PC-3 (cell line): Measurements from ENCODE around the gene TLE6. TPM values are rescaled to one million over a fixed set of nuclear protein-coding genes. Genes with fewer than 3 reads are reported as not detected.

Experiments used
- ATAC-seq: fragments of 200-7000 bp; cut with Tn5 transposase; 2 replicates; pipeline ENCODE4 v1.9.1; 2020; ENCODE audit warnings: mild to moderate bottlenecking, moderate library complexity
- BruUV-seq: library from RNA; stranded (reverse); fragments of 400-500 nt; replicated peaks from 2 replicates; lab custom pipeline; 2021; lab: Mats Ljungman, UMichigan
- CTCF ChIA-PET: fragments of 300-600 bp; sonication (Branson Sonifier 250); formaldehyde crosslinking; loops from one replicate; lab custom pipeline; 2022; ENCODE audit warnings: antibody characterized with exemption; lab: Charles Lee
- POLR2A ChIA-PET: fragments of 300-600 bp; sonication (Branson Sonifier 250); formaldehyde crosslinking; loops from one replicate; lab custom pipeline; 2022; ENCODE audit warnings: antibody characterized with exemption; ENCODE audit not compliant: unreplicated experiment; lab: Charles Lee
- DNase-seq: peaks from one replicate; pipeline ENCODE4 v3.0.0-alpha.2; 2015
- H2AFZ ChIP-seq: fragments of 300-600 bp; sonication (generic); 2 replicates; pipeline ENCODE4 v1.6.0; 2016; ENCODE audit warnings: antibody characterized with exemption, low read length
- H3F3A ChIP-seq: fragments of 300-600 bp; sonication (generic); one replicate; pipeline ENCODE4 v1.6.0; 2017; ENCODE audit warnings: antibody characterized with exemption, low read length, control low read depth, mild to moderate bottlenecking; ENCODE audit not compliant: unreplicated experiment
- H3K27ac ChIP-seq: fragments of 300-600 bp; sonication (generic); 2 replicates; pipeline ENCODE4 v1.5.1; 2016; ENCODE audit warnings: mild to moderate bottlenecking, low read length
- H3K27me3 ChIP-seq: fragments of 300-600 bp; sonication (generic); 2 replicates; pipeline ENCODE4 v1.6.1; 2016; ENCODE audit warnings: low read length, mixed read lengths
- H3K36me3 ChIP-seq: fragments of 300-600 bp; sonication (generic); 2 replicates; pipeline ENCODE4 v1.6.1; 2016; ENCODE audit warnings: low read depth, mixed run types, low read length, mixed read lengths
- H3K4me1 ChIP-seq: fragments of 300-600 bp; sonication (generic); 2 replicates; pipeline ENCODE4 v1.5.1; 2016; ENCODE audit warnings: low read length; ENCODE audit not compliant: insufficient read depth
- H3K4me2 ChIP-seq: fragments of 300-600 bp; sonication (generic); 2 replicates; pipeline ENCODE4 v1.6.0; 2016; ENCODE audit warnings: low read length
- H3K4me3 ChIP-seq: fragments of 300-600 bp; sonication (generic); 2 replicates; pipeline ENCODE4 v1.5.1; 2016; ENCODE audit warnings: mild to moderate bottlenecking, low read length, mixed read lengths
- H3K79me2 ChIP-seq: fragments of 300-600 bp; sonication (generic); 2 replicates; pipeline ENCODE4 v1.6.1; 2017; ENCODE audit warnings: low read length, mixed read lengths
- H3K9ac ChIP-seq: fragments of 300-600 bp; sonication (generic); 2 replicates; pipeline ENCODE4 v1.6.0; 2016; ENCODE audit warnings: mild to moderate bottlenecking, low read length
- H3K9me2 ChIP-seq: fragments of 300-600 bp; sonication (generic); replicated peaks from 2 replicates; pipeline ENCODE4 v1.6.1; 2016; ENCODE audit warnings: mixed run types, low read length, mixed read lengths
- H3K9me3 ChIP-seq: fragments of 300-600 bp; sonication (generic); 2 replicates; pipeline ENCODE4 v1.6.1; 2016; ENCODE audit warnings: low read length, mixed read lengths
- H4K20me1 ChIP-seq: fragments of 300-600 bp; sonication (generic); 2 replicates; pipeline ENCODE4 v1.6.1; 2016; ENCODE audit warnings: low read length, mixed read lengths
- CTCF ChIP-seq: fragments of 300-600 bp; sonication (generic); conservative IDR thresholded peaks from 2 replicates; pipeline ENCODE4 v1.5.1; 2017; ENCODE audit warnings: antibody characterized with exemption, low read depth, mild to moderate bottlenecking, low read length
- EZH2 ChIP-seq: fragments of 300-600 bp; sonication (generic); IDR thresholded peaks from one replicate; pipeline ENCODE4 v1.6.1; 2017; ENCODE audit warnings: antibody characterized with exemption, mild to moderate bottlenecking, low read length; ENCODE audit not compliant: unreplicated experiment
- EZH2phosphoT487 ChIP-seq: fragments of 300-600 bp; sonication (generic); IDR thresholded peaks from 2 replicates; pipeline ENCODE4 v1.6.1; 2018; ENCODE audit warnings: mild to moderate bottlenecking, antibody characterized with exemption, low read length, borderline replicate concordance
- intact Hi-C: fragments of 100-400 bp; cut with micrococcal nuclease; formaldehyde crosslinking; loops from 2 replicates; pipeline ENCODE4 v1.9.0; 2023
- total RNA-seq: library from RNA; depleted of rRNA; stranded (reverse); fragments of >200 nt; gene quantifications from 2 replicates; pipeline ENCODE4 v1.2.3, GENCODE V29; 2014

TLE6 gene
- total RNA-seq, 1 experiment from 2014 or later = 1.9 TPM

GRCh38 chr19:2952953-2953481, 24.3 kb upstream of the TLE6 start:
- peak overlapping the region; percentile 75 for H2AFZ ChIP-seq
- DNase-seq = peak; percentile 89
- H3K27ac ChIP-seq = peak overlapping the region; percentile 86
- peak; percentile 58 for ATAC-seq
- H3K4me3 ChIP-seq = peak overlapping the region; percentile 69
- no peaks in the 10 kb centered on the region for H3K9me3 ChIP-seq
- ChIA-PET CTCF (interaction anchor here (0.5 to 1.2 kb wide), 2 partner anchors 24 to 83 kb away, joined by 3 read pairs; partner anchors contain the start of gene TLE6), POLR2A (no interaction called here)
- intact Hi-C loops = loop anchor here (5.0 to 10.0 kb wide), 2 partner anchors 142 to 174 kb away; partner anchors contain the start of gene GNA11
- H3K9me2 ChIP-seq = no peaks in the 10 kb centered on the region
- H3K4me2 ChIP-seq = peak overlapping the region; percentile 91
- peaks cover 14% of the 10 kb centered on the region; the same call in 1 of the 2 replicates for H3K4me1 ChIP-seq
- no peaks in the 10 kb centered on the region for H3K27me3 ChIP-seq
- H3K79me2 ChIP-seq = peaks cover 17% of the 10 kb centered on the region
- no peaks in the 10 kb centered on the region for H4K20me1 ChIP-seq
- BruUV-seq = no TSS peak
- H3K36me3 ChIP-seq = no peaks in the 10 kb centered on the region
- peaks cover 3% of the 10 kb centered on the region for H3F3A ChIP-seq
- H3K9ac ChIP-seq = peak overlapping the region; percentile 58
- TF ChIP-seq EZH2 = no peak
- no peak for TF ChIP-seq EZH2phosphoT487
- no peak for TF ChIP-seq CTCF

GRCh38 chr19:2957160-2957559, 20.2 kb upstream of the TLE6 start:
- Histone ChIP-seq H3K4me2 (no peak overlapping the region), H2AFZ (no peak overlapping the region), H3K4me3 (no peak overlapping the region), H3K9ac (no peak overlapping the region), H3F3A (peaks cover 3% of the 10 kb centered on the region), H3K36me3 (no peaks in the 10 kb centered on the region), H3K27me3 (no peaks in the 10 kb centered on the region), H3K9me3 (no peaks in the 10 kb centered on the region), H3K9me2 (no peaks in the 10 kb centered on the region), H3K4me1 (peaks cover 9% of the 10 kb centered on the region; the same call in 1 of the 2 replicates), H3K79me2 (no peaks in the 10 kb centered on the region), H4K20me1 (no peaks in the 10 kb centered on the region), H3K27ac (no peak overlapping the region)
- no TSS peak for BruUV-seq
- ChIA-PET POLR2A (no interaction called here), CTCF (no interaction called here)
- intact Hi-C loops = loop anchor here (10.0 kb wide), 1 partner anchor 138 kb away; the partner anchor contains the start of gene GNA11
- DNase-seq = no peak
- ATAC-seq = no peak
- no peak for TF ChIP-seq EZH2
- no peak for TF ChIP-seq CTCF
- no peak for TF ChIP-seq EZH2phosphoT487

- H3K4me1 ChIP-seq = no peaks in the 10 kb centered on the region
- H4K20me1 ChIP-seq = no peaks in the 10 kb centered on the region
- H3K36me3 ChIP-seq = no peaks in the 10 kb centered on the region
- no peaks in the 10 kb centered on the region for H3K9me3 ChIP-seq
- DNase-seq = no peak
- TF ChIP-seq CTCF (no peak), EZH2 (no peak), EZH2phosphoT487 (no peak)
- no peak overlapping the region for H3K9ac ChIP-seq
- H2AFZ ChIP-seq = no peak overlapping the region
- no peak for ATAC-seq
- H3K27ac ChIP-seq = no peak overlapping the region
- ChIA-PET POLR2A (interaction anchor here (0.6 kb wide), 1 partner anchor 54 kb away, joined by 4 read pairs; no protein-coding TSS in a partner anchor), CTCF (no interaction called here)
- H3K9me2 ChIP-seq = no peaks in the 10 kb centered on the region
- intact Hi-C loops = no loop called here
- no peaks in the 10 kb centered on the region for H3K79me2 ChIP-seq
- H3K4me3 ChIP-seq = no peak overlapping the region
- no peak overlapping the region for H3K4me2 ChIP-seq
- no peaks in the 10 kb centered on the region for H3K27me3 ChIP-seq
- BruUV-seq = no TSS peak
- H3F3A ChIP-seq = no peaks in the 10 kb centered on the region
These were observed 17.2 kb upstream of the TLE6 start for GRCh38 chr19:2960120-2960519.
